ENCODE results near the gene PDZD7.
A peak's percentile ranks its signal among the peaks of the same experiment; 100 is the strongest.
"Not testable (repeated sequence)": the region's sequence is repeated elsewhere in the genome, so short reads cannot be mapped to it uniquely, and the experiment has no call there.

Gene PDZD7

DNA sequence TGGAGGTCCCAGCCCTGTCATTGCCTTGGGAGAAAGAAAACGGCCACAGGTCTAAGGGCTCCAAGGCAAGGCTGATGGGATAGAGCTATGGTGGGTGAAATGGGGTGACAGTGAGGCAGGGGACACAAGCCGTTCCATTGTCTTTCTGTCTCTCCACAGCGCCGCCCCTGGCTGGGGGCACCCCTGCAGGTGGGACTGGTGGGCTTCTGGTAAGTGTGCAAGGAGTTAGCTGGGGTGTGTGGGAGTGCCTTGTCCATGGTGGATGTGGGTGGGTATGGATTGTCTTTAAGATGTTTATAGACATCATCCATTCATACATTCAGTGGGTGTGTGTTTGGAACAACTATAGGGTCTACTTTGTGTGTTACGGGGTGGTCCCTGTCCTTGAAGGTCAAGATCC, 7.6 kb upstream of the PDZD7 start:
- DNase-seq (ENCODE audit: low spot score) = no peak

DNA sequence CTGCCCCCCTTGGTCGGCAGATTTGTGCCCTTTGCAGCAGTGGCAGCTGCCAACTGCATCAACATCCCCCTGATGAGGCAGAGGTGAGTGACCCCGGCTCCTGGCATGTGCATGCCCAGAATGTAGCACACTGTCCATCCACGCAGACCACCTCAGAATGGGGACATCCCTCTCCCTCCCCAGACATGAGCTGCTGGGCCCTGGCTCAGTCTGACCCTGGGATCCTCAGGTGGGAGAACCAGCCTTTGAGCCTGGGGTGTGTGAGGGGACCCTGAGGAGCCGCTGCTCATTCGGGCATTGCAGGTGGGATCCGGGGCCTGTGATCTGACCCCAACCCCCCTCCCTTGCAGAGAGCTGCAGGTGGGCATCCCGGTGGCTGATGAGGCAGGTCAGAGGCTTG, 5.8 kb upstream of the PDZD7 start:
- DNase-seq (ENCODE audit: low spot score) = no peak

DNA sequence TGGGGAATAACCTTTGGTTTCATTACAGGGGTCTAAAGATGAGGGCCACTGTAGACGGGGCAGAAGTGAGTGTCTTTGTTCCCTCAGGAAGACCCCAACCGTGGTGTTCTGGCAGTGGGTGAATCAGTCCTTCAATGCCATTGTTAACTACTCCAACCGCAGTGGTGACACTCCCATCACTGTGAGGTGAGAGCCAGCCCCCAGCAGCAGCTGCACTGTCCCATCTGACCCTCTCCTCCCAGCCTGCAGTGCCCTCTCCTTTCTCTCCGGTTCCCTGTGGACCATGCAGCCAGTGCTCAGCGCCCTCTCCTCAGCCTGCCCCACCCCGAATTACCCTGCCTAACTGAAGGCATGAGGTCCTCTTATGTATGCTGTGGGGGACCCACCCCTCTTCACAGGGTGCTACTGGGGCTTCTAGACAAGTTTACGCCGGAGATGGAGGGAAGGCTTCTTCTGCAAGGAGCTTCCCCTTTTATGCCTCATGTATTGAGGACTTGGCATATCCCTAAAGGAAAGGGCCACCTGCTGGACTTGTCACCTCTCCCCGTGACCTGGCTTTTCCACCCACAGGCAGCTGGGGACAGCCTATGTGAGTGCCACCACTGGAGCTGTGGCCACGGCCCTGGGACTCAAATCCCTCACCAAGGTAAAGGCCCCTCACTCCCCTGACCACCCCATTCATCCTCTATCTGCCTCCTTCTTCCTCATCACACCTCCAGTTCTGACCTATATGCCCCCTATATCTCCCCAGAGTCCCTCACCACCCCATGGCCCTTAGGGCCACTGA, 5.2 kb upstream of the PDZD7 start:
- DNase-seq (ENCODE audit: low spot score) = no peak

DNA sequence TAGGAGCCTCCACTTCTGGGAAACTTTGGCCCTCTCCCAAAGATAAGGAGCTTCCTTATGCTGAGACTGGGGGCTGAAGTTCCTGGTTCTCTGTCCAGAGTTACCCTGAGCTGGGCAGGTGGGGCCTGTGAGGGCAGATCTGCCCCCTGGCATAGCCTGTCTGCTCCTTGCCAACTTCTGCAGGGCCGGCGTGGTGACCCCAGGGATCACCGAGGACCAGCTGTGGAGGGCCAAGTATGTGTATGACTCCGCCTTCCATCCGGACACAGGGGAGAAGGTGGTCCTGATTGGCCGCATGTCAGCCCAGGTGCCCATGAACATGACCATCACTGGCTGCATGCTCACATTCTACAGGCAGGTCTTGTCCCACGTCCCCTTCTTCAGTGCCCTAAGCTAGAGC, 4.4 kb upstream of the PDZD7 start:
- DNase-seq (ENCODE audit: low spot score) = no peak

DNA sequence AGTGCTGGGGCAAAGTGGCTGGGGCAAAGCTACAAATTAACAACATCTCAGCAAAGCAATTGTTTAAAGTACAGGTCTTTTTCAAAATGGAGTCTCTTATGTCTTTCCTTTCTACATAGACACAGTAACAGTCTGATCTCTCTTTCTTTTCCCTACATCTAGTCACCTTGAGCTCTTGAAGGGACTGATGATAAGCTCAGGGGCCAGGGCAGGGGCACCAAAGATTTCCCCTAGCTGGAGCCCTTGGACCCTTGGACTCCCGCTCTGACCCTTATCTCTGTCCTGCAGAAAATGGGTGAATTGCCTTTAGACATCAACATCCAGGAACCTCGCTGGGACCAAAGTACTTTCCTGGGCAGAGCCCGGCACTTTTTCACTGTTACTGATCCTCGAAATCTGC, 3.5 kb upstream of the PDZD7 start:
- not testable (repeated sequence) for DNase-seq (ENCODE audit: low spot score)

DNA sequence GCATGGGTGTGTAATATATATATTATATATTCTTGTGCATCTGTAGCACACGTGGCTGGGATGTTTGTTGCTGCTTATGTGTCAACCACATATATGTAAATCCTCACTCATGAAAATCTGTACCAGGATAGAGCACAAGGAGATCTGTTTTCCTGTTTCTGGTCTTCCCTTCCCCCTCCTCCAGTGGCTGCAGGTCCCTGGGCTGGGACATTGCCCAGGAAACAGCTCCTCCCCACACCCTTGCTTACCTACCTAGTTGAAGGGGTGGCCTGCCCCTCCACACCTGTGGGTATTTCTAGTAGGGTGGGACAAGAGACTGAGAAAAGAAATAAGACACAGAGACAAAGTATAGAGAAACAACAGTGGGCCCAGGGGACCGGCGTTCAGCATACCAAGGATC, 2.3 kb upstream of the PDZD7 start:
- DNase-seq (ENCODE audit: low spot score) = no peak

DNA sequence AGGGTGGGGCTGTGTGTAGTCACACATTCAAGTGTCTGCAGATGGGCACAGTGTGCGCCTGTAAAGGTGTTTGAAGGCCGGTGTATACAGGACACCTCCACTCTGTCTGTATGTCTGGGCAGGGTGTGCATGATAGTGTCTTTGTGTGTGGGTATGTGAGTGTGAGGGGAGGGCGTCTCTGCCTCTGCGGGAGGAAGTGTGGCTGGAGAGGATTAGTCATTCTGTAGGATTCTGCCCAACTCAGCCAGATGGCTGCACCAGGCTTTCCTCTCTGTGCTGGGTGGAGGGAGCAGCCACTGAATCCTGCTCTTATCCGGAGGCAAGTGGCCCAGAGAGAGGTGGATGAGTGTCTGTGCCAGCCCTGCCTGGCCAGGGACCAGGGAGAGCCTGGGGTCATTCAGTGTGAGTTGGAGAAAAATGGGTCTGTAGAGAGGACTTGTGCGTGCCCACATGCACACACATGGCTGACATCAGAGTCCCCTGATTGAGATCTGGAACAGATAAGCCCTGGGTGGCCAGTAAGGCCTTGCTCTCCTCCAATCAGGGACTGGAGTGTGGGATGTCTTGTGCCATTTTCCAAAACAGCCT, 1.8 kb upstream of the PDZD7 start:
- peak; percentile 91 for DNase-seq (ENCODE audit: low spot score)

DNA sequence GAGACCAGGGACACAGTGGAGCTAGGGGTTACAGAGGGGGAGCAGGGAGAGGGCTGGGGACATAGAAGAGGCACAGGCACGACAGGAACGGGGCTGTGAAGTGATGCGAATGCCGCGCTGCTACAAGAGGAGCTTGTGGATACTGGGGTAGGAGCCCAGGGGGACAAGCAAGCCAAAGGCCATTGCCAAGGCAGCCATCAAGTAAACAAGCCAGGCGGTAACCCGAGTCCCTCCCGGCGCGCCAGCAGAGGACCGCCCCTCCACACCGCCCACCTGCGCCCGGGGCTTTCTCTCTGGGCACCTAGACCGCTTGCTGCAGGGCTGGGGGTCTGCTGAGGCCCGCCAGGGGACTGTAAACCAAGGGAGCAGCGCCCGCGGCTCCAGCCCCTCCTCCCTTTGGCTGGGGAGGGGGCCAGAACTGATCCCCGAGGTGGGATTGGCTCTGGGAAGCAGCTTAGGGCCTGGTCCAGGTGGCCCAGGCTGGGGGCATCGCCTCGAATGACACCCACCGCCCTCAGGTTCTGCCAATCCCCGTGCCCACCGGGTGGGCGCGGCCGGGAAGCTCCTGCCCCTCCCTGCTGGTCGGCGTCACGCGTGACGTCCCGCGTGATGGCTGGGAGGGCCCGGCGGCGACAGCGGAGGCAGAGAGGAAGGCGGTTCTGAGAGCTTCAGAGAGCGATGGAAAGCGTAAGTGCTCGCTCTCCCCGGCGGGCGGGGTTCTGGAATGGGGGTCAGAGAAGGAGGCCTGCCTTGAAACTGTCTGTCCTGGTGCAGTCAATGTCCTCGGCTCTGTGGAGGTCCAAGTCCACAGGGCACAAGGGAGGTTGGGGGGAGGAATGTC, 1.1 kb upstream of the PDZD7 start:
- DNase-seq (ENCODE audit: low spot score) = peak; percentile 74

DNA sequence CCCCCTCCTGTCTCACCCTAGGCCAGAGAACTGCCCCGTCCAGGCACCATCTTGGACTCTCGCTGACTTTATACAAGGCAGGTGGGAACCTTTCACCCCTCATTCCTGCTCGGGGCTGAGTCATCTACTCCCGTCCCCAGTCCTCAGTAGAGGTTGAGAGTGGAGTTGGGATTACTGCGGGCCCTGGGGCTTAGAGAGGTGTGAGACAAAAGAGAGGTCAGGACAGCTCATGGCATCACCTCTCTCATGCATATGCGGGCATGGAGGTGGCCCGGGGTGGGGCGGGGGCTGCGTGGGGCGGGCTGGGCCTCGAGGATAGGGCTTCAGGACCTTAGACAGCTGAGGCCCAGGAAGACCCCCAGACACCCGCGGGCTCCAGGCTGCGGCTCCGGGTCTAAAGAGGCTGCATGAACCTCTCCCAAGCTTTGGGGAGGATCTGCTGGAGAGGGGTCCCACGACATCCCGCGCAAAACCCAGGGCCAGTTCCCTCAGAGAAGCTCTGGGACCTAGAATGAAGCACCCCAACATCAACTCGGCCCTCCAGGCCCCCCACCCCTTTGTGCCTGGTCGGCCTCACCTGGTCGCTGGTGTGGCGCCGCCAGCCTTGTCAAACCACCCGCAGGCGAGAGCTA, 317 bp downstream of the PDZD7 start:
- no peak for DNase-seq (ENCODE audit: low spot score)

DNA sequence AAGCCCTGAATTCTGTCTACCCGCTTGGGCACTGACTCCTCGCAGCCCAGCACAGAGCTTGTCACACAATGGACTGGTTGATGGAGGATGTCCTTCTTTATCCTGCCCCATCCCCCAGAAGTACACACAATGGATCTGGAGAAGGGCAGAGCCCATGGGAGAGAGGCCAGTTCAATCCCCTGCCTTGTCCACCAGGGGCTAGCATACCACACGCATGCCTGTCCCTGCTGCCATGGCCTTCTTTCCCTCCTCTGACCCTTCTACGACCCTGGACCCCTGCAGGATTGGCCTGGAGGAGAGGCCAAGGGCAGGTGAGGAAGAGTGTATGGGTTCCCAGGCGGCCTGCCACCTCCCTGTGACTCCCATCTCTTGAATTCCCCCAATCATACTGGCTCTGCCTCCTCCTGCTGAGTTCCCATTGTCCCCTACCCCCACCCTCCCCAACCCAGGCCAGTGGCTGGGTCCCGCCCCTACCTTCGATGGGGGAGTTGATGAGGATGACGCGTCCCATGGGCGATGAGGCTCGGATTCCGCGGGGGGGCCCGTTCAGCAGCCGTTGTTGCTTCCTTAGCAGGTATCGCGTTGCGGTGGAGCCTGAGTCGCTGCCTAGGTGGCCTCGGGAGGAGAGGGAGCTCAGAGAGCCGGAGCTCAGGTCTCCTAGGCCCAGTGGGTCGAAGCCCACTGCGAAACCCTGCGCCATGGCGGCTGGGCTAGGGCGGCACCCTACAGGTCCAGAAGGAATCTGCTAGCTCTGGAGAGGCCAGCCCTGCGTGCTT, 1.2 kb downstream of the PDZD7 start:
- no peak for DNase-seq (ENCODE audit: low spot score)

DNA sequence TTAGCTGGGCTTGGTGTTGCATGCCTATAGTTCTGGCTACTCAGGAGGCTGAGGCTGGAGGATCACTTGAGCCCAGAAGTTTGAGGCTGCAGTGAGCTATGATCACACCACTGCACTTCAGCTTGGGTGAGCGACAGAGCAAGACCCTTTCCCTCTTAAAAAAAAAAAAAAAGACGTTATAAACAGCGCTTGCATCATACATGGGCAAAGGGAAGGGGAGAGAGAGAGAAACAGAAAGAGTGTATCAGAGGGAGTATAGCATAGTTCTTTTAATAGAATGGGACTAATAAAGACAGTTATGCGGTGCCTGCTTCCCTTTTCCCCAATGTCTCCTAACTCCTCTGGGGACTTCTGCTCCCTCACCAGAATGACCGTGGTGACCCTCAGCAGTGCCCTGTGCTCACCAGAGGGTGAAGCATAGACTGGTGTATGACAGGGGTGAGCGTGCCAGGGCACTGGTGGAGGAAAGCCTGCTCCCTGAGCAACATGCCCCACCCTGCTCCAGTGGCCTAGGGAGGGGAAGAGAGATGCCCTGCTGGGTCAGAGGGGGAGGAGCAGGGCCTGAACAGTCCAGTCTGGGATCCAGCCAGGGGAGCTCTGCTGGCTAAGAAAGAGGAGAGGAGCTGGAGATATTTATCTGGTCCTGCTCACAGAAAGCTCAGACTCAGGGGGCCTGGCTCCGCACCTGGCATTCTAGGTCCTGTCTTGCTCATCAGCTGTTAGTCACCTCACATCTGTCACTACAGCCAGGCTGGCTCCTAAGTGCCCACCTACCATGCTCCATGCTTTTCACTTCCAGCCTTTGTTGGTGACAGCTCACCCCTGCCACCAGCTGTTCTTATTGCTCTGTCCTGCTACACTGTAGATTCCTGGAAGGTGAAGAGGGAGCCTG, 2.2 kb downstream of the PDZD7 start:
- DNase-seq (ENCODE audit: low spot score) = no peak

DNA sequence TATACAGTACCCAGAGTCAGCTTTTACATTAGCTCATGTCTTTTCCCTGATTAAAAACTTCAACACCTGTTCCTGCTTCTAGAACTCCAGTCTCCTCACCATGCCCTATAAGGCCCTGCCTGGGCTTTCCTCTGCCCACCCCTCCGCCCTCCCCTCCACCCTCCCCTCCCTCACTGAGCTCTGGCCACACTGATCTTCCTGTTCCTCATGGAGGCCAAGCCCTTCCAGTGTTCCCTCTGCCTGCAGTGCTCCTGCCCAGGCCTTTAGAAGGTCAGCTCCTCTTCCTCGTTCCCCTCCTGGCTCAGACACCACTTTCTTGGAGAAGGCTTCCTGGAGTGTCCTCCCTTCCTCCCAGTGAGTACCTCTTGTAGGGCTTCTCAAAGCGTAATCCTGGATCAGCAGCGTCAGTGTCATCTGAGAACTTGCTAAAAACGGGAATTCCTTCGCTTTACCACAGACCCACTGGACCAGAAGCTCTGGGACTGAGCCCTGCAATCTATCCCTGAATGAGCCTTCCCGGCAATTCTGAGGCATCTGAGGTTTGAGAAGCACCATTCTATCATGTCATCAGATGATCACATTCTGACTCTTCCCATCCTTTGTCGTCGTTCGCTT, 3.7 kb downstream of the PDZD7 start:
- no peak for DNase-seq (ENCODE audit: low spot score)

DNA sequence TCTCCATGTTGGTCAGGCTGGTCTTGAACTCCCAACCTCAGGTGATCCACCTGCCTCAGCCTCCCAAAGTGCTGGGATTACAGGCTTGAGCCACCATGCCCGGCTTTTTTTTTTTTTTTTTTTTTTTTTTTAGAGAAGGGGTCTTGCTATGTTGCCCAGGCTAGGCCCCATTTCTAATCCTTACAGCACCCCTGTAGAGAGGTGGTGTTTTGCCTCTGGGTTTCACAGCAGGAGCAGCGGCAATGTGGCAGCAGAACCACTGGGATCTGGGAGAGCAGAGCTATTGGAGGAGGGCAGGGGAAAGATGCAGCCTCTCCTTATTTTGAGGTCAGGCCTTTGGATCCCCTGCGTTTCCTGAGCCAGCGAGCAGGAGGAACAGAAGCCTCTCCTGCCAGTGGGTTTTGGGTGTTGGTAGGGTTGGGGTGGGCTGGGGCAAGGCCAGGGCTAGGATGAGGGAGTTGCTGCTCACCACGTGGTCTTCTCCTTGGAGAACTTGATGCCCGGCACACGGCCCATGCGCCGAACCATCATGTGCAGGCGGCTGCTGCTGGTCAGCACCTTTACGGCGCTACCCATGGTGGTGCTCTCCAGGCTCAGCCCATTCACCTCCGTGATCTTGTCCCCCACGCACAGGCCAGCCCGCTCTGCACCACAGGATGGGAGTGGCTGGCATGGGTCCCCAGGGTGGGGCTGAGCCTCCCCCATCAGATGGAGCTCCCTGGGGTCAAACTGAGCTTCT, 7.8 kb downstream of the PDZD7 start:
- no peak for DNase-seq (ENCODE audit: low spot score)

DNA sequence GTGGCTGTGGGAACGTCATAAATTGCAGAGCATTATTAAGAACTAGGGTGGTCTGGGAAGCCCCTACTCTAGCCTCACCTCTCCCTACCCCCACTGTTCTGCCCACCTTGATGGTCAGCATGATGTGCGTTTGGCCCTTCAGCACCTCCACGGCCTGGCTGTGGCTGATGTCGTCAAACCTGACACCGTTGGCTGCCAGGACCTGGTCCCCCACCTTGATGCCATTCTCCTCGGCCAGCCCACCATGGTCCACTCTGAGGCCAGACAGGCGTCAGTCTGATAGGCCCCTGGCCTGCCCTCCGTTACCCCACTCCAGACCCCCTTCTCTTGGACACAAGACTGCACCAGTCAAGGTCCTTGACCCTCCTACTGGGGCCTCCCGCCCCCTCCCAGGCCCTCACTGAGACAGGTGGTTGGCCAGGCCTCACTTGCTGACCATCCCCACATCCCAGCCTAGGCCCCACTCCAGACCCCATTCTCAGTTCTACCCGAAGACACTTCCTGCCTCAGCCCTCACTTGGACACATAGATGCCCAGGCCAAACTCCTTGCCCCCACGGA, 9.2 kb downstream of the PDZD7 start:
- DNase-seq (ENCODE audit: low spot score) = no peak

DNA sequence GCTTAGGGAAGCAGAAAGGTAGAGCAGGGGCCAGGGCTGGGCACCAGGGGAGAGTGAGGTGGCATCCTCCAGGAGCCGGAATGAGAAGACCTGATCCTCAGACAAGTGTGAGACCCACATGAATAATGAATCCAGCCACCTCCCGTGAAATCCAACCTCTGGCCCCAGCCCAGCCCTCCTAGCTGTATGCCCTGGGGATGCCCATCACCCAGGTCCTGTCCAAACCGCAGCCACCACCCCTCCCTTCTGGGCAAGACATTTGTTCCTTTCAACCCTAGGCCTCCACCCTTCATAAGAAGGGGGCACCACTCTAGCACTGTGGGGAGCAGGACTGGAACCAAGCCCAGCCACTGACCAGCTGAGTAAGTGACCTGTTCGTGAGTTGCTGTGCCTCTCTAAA, 9.7 kb downstream of the PDZD7 start:
- no peak for DNase-seq (ENCODE audit: low spot score)

DNA sequence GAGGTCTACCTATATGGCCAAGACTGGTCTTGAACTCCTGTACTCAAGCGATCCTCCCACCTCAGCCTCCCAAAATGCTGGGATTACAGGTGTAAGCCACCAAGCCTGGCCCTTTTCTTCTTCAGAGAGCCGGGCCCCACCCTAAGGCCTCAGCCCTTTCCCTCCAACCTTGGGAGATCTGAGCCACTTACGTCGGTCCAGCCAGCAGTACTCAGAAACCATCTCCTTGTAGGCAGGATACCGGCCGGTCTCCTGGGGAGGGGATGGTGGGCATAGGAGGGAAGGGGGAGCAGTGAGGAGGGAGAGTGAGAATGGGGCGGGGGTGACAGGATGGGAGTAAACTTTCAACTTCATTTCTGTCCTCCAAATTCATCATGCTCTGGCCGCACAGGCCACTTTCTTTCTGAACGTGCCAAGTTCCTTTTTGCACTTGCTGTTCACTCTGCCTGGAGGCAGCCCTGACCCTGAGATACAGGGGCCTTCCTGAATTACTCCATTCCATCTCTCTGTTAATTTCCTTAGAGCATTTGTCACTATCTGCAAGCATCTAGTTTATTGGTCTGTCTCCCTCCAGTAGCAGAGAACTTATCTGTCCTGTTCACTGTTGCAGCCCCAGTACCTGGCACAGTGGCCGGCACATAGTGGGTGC, 10.4 kb downstream of the PDZD7 start:
- DNase-seq (ENCODE audit: low spot score) = no peak

DNA sequence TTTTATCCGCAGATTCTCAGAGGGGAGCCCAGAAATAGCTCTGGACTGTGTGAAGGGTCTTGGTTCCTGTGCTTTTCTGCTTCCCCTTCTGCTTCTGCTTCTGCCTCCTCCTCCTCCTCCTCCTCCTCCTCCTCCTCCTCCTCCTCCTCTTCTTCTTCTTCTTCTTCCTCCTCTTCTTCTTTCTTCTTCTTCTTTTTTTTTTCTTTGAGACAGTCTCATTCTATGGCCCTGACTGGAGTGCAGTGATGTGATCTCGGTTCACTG, 11.6 kb downstream of the PDZD7 start:
- no peak for DNase-seq (ENCODE audit: low spot score)

DNA sequence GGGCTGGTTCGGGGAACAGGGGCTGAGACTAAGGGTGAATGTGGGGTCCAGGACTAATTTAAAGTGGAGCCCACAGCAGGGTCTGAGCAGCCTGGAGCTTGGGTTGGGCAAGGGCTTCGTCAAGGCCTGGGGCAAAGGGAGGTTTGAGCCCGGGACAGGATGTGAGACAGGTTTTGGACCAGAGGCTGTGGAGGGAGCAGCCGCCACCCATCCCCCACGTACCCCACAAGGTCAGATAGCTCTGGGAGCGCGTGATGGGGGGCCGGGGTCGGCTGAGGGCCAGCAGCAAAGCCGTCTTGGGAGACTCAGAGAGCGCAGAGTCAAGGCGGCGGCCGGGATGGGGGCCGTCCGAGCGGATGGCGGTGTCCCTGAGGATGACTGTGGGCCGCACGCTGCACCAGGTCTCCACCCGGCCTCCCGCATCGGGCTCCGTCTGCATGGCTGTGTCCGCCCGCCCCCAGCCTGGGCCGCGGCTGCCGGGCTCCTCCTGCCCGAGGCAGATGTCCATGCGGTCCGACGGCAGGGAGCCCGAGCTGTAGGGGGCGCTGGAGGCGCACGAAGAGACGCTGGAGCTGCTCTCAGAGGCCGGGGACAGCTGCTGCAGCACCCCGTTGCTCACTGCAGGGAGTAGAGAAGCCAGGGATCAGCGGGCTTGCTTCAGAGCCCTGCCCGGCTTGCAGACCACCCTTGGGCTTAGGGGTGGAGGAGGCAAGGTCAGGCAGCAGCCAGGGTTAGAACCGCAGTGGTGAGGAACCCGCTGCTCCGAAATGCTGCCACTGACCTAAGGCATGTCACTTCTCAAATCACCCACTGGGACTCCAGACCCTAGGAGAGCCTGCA, 12.1 kb downstream of the PDZD7 start:
- DNase-seq (ENCODE audit: low spot score) = peak; percentile 93

All from AG08395 (cell line).